Right atrium auricular region (tissue), 2 donors: ENCODE results near the gene RTL1. TPM values are rescaled to one million over a fixed set of nuclear protein-coding genes. Genes with fewer than 3 reads are reported as not detected.

ENCODE experiments used
- DNase-seq: peaks from one replicate; pipeline ENCODE4 v3.0.0-alpha.2; 2019; ENCODE audit warnings: low spot score
- H3K27ac ChIP-seq, 2 donors: fragments of 200-600 bp; sonication (generic); 1 replicate in 1 of 2; 2 replicates in 1 of 2; pipeline ENCODE4 v1.5.1; 2016 to 2019
- H3K27me3 ChIP-seq, 2 donors: fragments of 200-600 bp; sonication (generic); one replicate each; pipeline versions ENCODE4 v1.5.1 to v1.6.0; 2017 to 2019
- H3K36me3 ChIP-seq: fragments of 200-600 bp; sonication (generic); one replicate; pipeline ENCODE4 v1.5.1; 2016
- H3K4me1 ChIP-seq, 2 donors: fragments of 200-600 bp; sonication (generic); one replicate each; pipeline versions ENCODE4 v1.5.1 to v1.6.0; 2017 to 2019
- H3K4me3 ChIP-seq, 2 donors: fragments of 200-600 bp; sonication (generic); 1 replicate in 1 of 2; 2 replicates in 1 of 2; pipeline ENCODE4 v1.5.1; 2017 to 2019; ENCODE audit warnings: mild to moderate bottlenecking in 1 of 2, moderate library complexity in 1 of 2
- H3K9me3 ChIP-seq, 2 donors: fragments of 200-600 bp; sonication (generic); one replicate each; pipeline ENCODE4 v1.5.1; 2019
- total RNA-seq, 2 donors: library from RNA; depleted of rRNA; stranded (reverse); fragments of >200 nt; gene quantifications; one replicate each; pipeline ENCODE4 v1.1.0, GENCODE V29; 2016
- TF ChIP-seq, protein P1 (sequence below), 2 donors: fragments of 200-600 bp; sonication (generic); IDR thresholded peaks; one replicate each; pipeline ENCODE4 v1.5.1; 2019; ENCODE audit warnings: antibody characterized with exemption in 2 of 2

Gene RTL1
- total RNA-seq, 2 donors from 2014 or later, result not detected

DNA sequence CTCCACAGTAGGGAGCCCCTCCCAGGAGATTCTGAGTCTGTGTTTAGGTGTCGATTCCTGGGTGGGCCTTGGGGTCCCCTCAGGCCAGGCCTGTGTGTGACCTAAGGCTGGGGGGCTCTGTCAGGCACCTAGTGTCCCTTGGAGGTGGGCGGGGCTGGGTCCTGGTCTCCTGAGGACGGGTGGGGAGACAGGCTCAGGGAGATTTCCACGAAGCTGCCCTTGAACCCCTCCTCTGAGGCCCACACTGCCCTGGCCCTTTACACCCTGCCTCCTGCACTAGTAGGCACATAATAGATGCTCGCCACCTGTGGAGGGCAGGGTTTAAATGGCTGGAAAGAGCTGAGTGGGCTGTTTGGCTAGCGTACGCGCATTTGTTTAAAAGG, 44.7 kb downstream of the RTL1 start:
- H3K9me3 ChIP-seq, result no peaks in the 10 kb centered on the region
- H3K4me3 ChIP-seq, result no peak overlapping the region
- no peaks in the 10 kb centered on the region for H3K4me1 ChIP-seq
- TF ChIP-seq, protein P1, sequence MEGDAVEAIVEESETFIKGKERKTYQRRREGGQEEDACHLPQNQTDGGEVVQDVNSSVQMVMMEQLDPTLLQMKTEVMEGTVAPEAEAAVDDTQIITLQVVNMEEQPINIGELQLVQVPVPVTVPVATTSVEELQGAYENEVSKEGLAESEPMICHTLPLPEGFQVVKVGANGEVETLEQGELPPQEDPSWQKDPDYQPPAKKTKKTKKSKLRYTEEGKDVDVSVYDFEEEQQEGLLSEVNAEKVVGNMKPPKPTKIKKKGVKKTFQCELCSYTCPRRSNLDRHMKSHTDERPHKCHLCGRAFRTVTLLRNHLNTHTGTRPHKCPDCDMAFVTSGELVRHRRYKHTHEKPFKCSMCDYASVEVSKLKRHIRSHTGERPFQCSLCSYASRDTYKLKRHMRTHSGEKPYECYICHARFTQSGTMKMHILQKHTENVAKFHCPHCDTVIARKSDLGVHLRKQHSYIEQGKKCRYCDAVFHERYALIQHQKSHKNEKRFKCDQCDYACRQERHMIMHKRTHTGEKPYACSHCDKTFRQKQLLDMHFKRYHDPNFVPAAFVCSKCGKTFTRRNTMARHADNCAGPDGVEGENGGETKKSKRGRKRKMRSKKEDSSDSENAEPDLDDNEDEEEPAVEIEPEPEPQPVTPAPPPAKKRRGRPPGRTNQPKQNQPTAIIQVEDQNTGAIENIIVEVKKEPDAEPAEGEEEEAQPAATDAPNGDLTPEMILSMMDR (IDR thresholded peaks at IDR 0.05), result no peak
- no peaks in the 10 kb centered on the region for H3K27me3 ChIP-seq
- no peaks in the 10 kb centered on the region for H3K36me3 ChIP-seq
- no peak for DNase-seq
- no peak overlapping the region for H3K27ac ChIP-seq

GRCh38 chr14:100857923-100858837, 45.3 kb downstream of the RTL1 start:
- TF ChIP-seq, protein P1 (IDR thresholded peaks at IDR 0.05), result no peak
- H3K27ac ChIP-seq, result no peak overlapping the region
- no peaks in the 10 kb centered on the region for H3K4me1 ChIP-seq
- no peak overlapping the region for H3K4me3 ChIP-seq
- H3K27me3 ChIP-seq, result no peaks in the 10 kb centered on the region
- no peaks in the 10 kb centered on the region for H3K9me3 ChIP-seq
- no peak for DNase-seq
- no peaks in the 10 kb centered on the region for H3K36me3 ChIP-seq

DNA sequence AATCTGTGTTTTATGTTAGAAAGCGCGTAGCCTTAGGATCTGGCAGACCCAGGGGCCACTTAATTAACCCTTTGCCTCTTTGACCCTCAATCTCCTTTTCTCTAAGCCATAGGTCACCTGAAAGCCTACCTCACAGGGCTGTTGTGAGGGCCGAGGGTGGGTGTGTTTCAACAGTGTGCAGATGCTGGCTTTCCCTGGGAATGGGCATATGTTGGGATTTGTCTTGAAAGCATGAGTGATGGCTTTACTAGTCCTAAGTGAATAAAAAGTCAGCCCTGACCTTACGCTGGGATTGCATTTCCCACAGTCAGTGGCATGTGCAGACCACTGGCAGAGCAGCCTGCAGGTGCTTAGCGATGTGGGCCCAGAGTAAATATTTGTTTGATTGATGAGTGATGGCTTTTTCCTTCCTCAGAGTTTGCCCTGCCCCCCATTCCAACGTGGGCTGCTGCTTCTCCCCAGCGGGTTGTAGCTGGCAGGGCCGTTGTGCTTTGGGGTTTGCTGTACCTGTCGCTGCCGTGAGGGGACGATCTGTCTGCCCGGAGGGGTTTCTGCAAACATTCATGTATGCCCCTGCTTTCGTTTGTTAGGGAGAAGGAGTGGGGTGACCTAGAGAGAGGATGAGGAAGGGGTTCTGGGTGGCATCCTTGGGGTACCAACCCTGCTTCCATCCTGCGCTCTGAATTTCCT, 46.1 kb downstream of the RTL1 start:
- no peaks in the 10 kb centered on the region for H3K4me1 ChIP-seq
- no peak for DNase-seq
- no peaks in the 10 kb centered on the region for H3K9me3 ChIP-seq
- H3K36me3 ChIP-seq, result no peaks in the 10 kb centered on the region
- H3K27ac ChIP-seq, result no peak overlapping the region
- H3K27me3 ChIP-seq, result no peaks in the 10 kb centered on the region
- TF ChIP-seq, protein P1 (IDR thresholded peaks at IDR 0.05), result no peak
- H3K4me3 ChIP-seq, result no peak overlapping the region

DNA sequence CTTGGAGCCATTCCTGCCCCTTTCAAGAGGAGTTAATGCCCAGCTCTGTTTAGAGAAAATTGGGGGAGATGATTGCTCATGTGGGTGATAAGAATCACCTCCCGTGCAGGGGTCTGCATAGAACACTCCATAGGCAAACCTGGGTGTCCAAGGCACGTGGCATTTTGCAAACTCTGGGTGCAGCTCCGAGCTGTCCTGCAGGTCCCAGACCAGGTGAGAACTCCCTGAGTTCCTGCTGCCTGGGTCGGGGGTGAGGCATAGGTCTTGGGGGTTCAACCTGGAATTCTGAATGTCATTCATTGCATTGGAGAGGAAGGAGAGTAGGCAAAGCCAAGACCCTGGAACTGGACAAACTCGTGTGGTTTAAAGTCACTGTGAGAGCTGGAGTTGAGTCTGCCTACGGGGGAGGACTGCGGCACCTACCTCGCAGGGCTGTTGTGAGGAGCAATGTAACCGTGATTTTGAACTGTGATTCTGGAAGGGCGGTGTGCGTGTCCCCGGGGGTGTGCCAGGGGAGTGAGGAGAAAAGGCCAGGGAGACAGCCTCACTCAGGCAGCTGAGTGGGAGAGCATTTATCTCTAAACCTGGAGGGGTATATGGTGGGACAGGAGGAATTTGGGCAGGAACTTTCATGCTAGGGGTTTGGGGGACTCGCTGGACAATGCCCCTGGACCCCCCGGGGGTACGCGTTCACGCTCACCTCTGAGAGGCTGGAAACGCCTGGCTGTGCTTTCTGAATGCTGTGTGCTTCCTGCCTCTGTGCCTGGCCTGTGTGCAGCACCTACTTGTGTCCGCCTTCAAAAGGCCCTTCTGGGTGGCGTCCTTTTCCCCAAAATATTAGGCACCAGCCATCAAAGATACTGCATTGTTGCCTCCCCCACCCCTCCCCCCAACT, 47.2 kb downstream of the RTL1 start:
- Histone ChIP-seq H3K4me3 (no peak overlapping the region), H3K27me3 (no peaks in the 10 kb centered on the region), H3K27ac (no peak overlapping the region), H3K9me3 (no peaks in the 10 kb centered on the region), H3K36me3 (no peaks in the 10 kb centered on the region), H3K4me1 (no peaks in the 10 kb centered on the region)
- DNase-seq, result no peak
- TF ChIP-seq, protein P1 (IDR thresholded peaks at IDR 0.05), result no peak

- Histone ChIP-seq H3K4me3 (no peak overlapping the region), H3K36me3 (no peaks in the 10 kb centered on the region), H3K27ac (no peak overlapping the region), H3K9me3 (no peaks in the 10 kb centered on the region), H3K27me3 (no peaks in the 10 kb centered on the region), H3K4me1 (no peaks in the 10 kb centered on the region)
- no peak for DNase-seq
- TF ChIP-seq, protein P1 (IDR thresholded peaks at IDR 0.05), result no peak
Observed at GRCh38 chr14:100855256-100855930, 48.1 kb downstream of the RTL1 start.
